ENCODE measurements around the gene PCDHA10.

The PCDHA10 gene

GRCh38 chr5:140870221-140871201 lies 14.8 kb downstream of the PCDHA10 start:
- no peak for TF ChIP-seq CTCF (IDR thresholded peaks at IDR 0.05)

- TF ChIP-seq CTCF (IDR thresholded peaks at IDR 0.05): peak; percentile 36; the same call in 1 of the 2 replicates
These were observed 19.7 kb downstream of the PCDHA10 start, which contains the start of gene PCDHA12 for GRCh38 chr5:140875085-140876065. PCDHA12 (plus strand) TSS chr5:140875308; CDS start chr5:140875473, 165 bp downstream.

- no peak for TF ChIP-seq CTCF (IDR thresholded peaks at IDR 0.05)
These were observed 21.5 kb downstream of the PCDHA10 start for GRCh38 chr5:140877262-140877581.

- TF ChIP-seq CTCF (IDR thresholded peaks at IDR 0.05): peak; percentile 19; the same call in 1 of the 2 replicates
These were observed 26.3 kb downstream of the PCDHA10 start, which contains the start of gene PCDHA13 for GRCh38 chr5:140881889-140882590. PCDHA13 (plus strand) TSS chr5:140882124; CDS start chr5:140882269, 145 bp downstream.

GRCh38 chr5:140882591-140882899 lies 26.8 kb downstream of the PCDHA10 start:
- peak; percentile 40; the same call in 1 of the 2 replicates for TF ChIP-seq CTCF (IDR thresholded peaks at IDR 0.05)

- TF ChIP-seq CTCF (IDR thresholded peaks at IDR 0.05): no peak
These were observed 27.7 kb downstream of the PCDHA10 start for GRCh38 chr5:140883373-140883772.
